VCaP (cell line): ENCODE results near the gene GMDS.

Experiments
- H3K27ac ChIP-seq: fragments of 450-650 bp; 2 replicates; pipeline ENCODE4 v1.5.1; 2017
- TF ChIP-seq, protein P1 (sequence below): fragments of 450-650 bp; conservative IDR thresholded peaks from 2 replicates; pipeline ENCODE4 v1.5.1; 2017; ENCODE audit warnings: mild to moderate bottlenecking, moderate library complexity

GMDS gene

DNA sequence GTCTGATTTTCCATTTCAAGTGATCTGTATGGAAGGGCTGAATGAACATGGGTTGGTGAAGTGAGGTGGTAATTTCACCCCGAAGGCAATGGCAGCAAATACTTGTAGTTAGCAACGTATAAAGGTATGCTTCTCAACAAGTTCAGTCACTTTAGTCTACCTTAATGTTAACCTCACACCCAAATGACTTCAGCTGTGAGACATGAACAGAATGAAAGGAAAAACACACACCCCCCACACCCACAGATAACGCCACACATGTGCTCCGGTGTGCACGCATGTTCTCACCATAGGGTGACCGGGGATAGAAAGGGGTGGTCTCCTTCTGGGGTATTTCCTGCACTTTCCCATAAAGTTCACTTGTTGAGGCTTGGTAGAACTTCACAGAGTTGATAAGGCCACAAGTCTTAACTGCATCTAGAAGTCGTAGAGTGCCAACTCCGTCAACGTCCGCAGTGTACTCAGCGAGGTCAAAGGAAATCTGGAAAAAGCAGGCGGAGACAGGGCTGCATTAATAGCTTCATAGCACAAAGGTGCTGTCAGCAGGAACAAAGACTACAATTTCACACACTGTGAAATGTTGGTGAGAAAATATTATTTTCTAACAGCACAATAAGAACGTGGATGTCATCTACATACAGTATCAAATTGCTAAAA, 284.8 kb downstream of the GMDS start:
- TF ChIP-seq, protein P1, sequence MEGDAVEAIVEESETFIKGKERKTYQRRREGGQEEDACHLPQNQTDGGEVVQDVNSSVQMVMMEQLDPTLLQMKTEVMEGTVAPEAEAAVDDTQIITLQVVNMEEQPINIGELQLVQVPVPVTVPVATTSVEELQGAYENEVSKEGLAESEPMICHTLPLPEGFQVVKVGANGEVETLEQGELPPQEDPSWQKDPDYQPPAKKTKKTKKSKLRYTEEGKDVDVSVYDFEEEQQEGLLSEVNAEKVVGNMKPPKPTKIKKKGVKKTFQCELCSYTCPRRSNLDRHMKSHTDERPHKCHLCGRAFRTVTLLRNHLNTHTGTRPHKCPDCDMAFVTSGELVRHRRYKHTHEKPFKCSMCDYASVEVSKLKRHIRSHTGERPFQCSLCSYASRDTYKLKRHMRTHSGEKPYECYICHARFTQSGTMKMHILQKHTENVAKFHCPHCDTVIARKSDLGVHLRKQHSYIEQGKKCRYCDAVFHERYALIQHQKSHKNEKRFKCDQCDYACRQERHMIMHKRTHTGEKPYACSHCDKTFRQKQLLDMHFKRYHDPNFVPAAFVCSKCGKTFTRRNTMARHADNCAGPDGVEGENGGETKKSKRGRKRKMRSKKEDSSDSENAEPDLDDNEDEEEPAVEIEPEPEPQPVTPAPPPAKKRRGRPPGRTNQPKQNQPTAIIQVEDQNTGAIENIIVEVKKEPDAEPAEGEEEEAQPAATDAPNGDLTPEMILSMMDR: no peak
- no peak overlapping the region for H3K27ac ChIP-seq

DNA sequence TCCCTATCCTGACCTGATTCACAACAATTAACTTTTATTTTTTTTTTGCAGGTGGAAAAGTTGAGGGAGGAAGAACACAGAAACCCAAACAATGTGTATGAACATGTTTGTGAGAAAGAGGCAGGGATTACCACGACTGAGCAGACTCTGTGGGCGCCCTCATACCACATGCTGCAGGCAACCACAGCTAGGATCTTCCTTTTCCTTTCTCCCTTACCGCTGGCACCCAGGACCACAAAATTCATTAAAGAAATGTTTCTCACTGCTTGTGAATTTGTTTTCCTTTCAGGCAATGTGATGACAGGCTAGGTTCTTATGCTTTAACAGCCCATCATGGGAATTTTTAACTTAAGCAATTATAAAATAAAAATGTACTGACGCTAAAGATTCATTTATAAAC, 287.1 kb downstream of the GMDS start:
- TF ChIP-seq, protein P1: no peak
- H3K27ac ChIP-seq: no peak overlapping the region

DNA sequence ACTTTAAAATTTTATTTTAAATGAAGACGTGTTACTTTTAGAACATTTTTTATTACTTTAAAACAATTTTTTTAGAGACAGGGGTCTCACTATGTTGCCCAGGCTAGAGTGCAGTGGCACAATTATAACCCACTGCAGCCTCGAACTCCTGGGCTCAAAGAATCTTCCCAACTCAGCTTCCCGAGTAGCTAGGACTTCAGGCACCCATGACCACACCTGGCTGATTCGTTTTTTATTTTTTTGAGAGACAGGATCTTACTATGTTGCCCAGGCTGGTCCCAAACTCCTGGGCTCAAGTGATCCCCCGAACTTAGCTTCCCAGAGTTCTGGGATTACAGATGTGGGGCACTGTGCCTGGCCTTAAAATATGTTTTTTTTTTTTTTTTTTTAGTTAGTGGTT, 287.7 kb downstream of the GMDS start:
- no peak overlapping the region for H3K27ac ChIP-seq
- TF ChIP-seq, protein P1: no peak

DNA sequence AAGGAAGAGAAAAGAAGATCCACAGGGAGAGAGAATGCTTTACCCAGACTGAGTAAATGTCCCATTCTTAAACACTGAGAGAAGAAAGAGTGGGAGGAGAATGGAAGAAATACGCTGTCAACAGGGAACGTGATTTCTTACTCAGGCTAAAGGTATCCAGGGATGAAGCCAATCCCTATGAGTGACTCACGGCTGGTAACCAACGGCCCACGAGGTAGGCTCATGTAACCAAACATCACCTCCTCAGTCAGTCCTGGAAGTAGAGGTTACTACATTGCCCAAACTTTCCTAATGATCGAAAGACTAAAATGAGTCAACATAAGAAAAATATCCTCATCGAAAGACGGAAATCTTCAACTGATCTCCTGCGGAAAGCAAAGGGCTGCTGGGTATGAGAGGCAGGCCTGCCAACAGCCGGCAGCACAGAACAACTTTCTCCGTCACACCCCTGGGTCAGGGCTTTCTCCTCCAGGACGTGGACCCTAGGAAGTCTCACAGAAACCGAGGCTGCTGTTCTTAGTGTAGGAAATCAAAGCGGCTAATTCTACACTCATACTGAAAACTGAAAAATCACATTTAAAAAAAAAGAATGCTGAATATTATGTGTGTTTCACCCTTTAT, 292.6 kb downstream of the GMDS start:
- TF ChIP-seq, protein P1: no peak
- no peak overlapping the region for H3K27ac ChIP-seq

DNA sequence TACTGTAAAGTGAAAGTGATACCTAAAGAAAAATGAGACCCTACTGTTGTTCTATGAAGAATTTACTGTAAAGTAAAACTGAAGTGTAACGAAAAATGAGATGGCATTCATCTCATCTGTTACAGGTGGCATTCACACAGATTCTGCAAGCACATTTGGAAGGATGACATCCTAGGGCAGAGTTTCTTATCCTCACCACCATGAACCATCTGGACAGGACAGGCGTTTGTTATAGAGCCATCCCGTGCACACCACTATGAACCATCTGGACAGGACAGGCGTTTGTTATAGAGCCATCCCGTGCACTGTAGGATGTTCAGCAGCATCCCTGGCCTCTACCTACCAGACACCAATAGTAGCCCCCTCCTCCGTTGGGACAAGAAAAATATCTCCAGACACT, 294.8 kb downstream of the GMDS start:
- no peak overlapping the region for H3K27ac ChIP-seq
- TF ChIP-seq, protein P1: no peak

DNA sequence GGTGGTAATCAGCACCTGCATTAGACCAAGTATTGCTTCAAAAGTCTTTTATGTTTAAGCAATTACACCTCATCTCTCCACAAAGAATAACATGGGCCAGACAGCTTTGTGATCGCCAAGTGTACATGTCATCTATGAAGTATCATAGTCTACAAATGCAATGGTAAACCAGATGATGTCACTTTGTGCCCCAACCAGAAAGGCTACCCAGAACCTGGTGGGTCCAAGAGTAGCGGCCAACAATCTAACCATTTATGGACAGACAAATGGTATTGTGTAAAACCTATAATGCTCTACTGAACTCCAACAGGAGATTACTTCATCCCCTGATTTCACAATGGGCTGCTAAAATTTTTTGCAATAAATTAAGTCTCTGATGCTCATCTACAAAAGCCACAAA, 295.9 kb downstream of the GMDS start:
- TF ChIP-seq, protein P1: no peak

DNA sequence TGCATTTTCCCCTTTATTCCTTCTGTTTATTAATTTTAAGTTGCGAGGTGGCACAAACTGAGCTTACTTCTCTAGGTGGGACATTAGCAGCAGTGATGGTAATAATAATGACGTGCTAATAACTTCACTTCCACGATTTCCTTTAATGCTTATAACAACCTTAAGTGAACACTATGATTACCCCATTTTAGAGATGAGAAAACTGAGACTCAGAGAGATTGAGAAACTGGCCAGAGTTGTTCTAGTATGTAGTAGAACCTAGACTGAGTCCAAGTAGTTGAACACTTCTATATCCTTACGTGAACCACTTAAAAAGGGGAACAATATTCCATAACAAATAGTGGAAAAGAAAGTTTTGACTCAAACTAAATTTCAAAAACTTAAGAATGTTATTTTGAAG, 297.5 kb downstream of the GMDS start:
- TF ChIP-seq, protein P1: no peak
- H3K27ac ChIP-seq: no peak overlapping the region

More for the DNA sequence above, 295.9 kb downstream of the GMDS start:
- H3K27ac ChIP-seq: no peak overlapping the region
